GM21360 (cell line): ENCODE measurements around the gene LRP1.

ENCODE experiments used
- ATAC-seq: cut with Tn5 transposase; IDR thresholded peaks from one replicate; pipeline ENCODE4 v1.9.1; 2021; ENCODE audit warnings: mild to moderate bottlenecking, moderate library complexity; ENCODE audit not compliant: unreplicated experiment

Gene LRP1

GRCh38 chr12:57127726-57128518 is at the start of gene LRP1:
TSS of gene LRP1 (plus strand) at chr12:57128483. CDS start at chr12:57128965, 482 bp downstream.
- ATAC-seq, result no peak

DNA sequence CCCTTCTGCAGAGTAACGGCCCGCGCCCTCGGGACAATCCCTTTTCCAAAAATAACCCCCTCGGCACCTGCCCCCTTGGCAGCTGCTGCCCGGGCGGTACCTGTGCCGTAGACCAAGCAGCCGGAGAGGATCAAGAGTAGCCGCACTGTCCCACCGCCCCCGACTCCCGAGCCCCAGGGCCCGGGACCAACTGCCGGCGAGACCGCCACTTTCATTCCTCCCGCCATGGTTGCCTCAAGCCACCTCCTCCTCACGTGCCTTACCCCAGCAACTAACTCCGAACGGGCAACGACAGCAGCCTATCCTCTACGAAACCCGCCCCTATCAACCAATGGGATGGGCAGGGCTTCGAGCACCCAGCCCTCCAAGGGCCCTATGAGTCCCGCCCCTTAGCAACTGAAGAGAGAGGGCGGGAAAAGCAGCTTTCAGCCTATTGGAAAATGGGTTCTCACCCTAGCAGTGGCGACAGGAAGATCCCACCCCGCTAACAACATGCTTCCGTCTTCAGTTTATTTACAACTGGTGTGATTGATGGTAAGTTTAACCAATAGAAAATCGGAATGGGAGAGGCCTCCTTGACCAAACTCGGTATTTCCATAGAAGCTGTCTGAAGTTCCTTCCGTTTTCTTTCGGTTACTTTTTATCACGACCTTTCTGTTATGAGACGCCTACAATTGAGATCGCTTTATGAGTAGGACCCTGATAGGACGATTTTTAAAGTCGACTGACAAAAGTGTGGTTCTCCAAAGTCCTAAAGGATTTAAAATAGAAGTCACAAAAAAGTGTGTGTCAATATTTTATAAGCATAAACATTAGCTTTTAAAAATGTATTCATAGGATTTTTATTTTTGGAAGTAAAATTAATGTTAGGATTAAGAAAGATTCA is 49.5 kb upstream of the LRP1 start, which contains the start of gene NEMP1:
NEMP1 (minus strand) TSS at position 273 of the 886 bp plus-strand sequence; CDS start at position 227, 46 bp downstream.
- peak; percentile 93 for ATAC-seq

DNA sequence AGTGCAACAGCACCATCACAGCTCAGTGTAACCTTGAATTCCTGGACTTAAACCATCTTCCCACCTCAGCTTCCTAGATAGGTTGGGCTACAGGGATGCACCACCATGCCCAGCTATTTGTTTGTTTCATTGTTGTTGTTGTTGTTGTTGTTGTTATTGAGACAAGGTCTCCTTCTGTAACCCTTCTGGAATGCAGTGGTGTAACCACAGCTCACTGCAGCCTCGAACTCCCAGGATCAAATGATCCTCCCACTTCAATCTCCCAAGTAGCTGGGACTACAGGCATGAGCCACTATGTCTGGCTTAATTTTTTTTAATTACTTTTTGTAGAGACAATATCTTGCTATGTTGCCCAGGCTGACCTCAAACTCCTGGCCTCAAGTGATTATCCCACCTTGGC is 48.5 kb upstream of the LRP1 start:
- no peak for ATAC-seq

DNA sequence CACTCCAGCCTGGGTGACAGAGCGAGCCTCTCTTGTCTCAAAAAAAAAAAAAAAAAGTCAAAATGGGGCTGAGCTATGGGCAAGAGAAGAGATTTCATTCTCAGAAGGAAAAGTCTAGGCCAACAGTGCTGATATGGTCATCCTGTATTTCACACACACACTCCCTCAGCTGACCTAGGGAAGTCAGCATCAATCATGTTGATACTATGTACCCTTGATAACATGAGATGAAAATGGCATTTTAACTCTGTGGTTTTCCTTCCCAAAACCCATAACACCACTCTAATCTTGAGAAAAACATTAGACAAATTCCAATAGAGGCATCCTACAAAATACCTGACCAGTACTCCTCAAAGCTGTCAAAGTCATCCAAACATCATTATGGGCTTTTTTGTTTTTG is 47.4 kb upstream of the LRP1 start:
- ATAC-seq, result no peak

DNA sequence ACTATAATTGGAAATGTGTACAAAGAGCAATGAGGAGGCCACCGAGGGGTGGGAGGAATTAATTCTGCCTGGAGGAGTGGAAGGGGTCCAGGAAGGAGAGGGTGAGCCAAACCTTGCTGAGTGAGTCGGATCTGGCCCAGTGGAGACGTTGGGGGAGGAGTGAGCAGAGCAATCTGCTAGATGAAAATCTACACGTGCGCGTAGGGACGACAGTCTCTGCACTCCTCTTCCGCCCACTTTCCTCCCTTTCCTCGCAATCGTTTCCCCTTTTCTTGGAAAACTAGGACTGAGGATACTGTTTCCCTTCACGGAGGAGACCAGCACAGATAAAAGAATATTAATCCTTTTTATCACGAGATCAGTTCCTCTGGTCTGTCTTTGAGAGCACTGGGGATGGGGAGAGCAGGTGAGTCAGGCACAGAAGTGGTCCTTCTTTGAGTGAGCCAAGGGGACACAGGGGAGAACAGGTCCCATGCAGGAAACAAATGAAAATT is 42.2 kb upstream of the LRP1 start:
- no peak for ATAC-seq

- no peak for ATAC-seq
Observed at GRCh38 chr12:57086493-57087009, 41.7 kb upstream of the LRP1 start.

- peak; percentile 36 for ATAC-seq
Observed at GRCh38 chr12:57087010-57087690, 41.1 kb upstream of the LRP1 start.

DNA sequence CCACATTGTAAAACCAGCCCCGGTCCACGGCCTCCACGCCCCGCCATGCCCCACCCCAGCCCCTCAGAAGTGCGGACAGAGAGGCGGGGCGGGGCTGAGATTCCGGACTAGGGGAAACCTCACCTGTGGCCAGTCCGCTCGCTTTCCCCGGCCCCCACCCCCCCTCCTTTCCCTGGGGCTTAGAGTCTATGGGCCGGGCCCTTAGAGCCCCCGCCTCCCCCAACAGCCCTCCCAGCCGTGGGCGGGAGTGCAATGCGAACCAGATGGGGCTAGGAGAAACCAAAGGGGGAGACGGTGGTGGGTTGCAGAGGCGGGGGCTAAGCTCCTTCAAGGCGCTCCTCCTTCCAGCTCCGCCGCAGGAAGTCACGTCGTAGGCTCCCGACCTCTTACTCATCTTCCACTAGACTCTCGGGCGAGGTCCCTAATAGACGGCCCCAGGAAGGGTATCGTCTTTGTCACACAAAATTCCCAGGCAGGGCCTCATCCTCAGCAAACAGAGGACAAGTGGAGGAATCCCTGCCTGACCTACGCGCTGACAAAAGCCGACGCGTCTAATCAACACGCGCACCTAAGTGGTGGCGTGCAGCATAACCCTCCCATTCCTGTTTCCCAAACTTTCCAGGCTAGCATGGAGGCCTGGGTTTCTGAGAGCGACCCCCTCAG is 40.5 kb upstream of the LRP1 start:
- peak; percentile 31 for ATAC-seq

DNA sequence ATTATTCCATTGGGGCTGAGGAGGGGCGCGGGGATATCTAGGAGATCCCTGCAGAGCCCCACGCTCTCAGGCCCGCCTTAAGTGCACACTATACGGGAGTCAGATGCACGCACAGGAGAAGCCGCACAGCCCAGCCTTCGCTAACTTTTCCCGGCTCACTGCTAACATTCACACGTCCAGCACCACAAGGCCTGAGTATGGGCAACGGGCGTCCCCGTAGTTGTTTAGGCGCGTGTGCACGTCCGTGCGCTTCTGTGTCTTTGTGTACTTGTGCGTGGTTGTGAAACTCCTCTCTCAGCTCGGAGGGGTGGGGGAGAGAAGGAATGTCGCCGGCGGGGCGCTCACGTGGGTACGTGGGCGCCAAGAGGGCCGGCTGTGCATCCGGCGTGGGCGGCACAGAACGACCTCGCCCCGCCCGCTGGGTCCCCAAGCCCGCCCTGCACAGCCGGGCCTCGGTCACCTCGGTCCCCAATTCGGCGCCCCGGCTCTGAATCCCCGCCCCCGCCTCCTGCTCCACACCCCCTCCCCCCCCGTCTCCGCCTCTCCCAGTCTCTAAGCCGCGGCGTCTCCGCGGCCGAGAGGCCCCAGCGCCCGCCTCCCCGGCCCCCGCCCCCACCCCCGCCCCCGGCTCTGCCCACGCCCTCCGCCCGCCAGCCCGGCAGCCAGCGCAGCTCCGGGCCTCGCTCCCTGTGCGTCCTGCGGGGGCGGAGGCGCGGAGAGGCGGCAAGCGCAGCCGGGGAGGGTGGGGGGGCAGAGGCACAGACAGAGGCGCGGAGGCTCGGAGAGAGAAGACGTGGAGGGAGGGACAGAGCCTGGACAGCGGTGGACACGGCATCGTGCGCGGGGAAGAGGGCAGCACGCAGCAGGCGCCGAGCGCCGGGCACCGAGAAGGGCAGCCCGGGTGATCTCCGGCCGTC is 39.7 kb upstream of the LRP1 start, which contains the start of gene NAB2:
NAB2 (plus strand) TSS at position 761 of the 917 bp plus-strand sequence. CDS start 158 bp downstream, outside the sequence.
- ATAC-seq, result peak; percentile 36

- no peak for ATAC-seq
Observed at GRCh38 chr12:57089271-57090245, 38.7 kb upstream of the LRP1 start.

DNA sequence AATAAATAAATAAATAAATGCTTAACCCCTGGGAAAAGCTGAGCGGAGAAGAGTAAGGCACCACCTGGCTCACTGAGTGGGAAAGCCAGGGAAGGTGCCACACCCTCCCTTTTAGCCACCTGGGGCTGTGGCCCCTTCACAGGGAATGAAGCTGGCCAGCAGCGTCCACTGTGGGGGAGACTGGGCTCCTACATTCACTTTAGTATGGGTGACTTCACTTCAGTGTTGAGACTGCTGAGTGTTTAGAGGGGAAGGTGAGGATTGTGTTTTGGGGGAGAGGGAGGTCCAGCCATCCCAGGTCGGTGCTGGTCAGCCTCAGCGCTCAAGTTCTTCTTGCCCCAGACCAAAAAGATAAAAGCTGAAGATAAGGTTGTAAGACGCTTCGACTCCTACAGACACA is 37.8 kb upstream of the LRP1 start:
- no peak for ATAC-seq

DNA sequence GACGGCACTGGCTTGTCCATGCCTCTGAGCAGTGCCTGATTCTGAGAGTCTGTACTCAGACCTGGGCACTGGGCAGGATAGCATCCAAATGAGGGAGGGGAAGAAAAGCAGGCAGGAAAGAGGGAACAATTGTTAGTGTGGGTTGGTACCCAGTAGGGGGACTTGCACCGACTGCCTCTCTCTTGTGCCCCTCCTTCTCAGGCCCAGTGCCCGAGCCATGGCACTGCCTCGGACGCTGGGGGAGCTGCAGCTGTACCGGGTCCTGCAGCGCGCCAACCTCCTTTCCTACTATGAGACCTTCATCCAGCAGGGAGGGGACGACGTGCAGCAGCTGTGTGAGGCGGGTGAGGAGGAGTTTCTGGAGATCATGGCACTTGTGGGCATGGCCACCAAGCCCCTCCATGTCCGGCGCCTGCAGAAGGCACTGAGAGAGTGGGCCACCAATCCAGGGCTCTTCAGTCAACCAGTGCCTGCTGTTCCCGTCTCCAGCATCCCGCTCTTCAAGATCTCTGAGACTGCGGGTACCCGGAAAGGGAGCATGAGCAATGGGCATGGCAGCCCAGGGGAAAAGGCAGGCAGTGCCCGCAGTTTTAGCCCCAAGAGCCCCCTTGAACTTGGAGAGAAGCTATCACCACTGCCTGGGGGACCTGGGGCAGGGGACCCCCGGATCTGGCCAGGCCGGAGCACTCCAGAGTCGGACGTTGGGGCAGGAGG is 37.2 kb upstream of the LRP1 start:
- ATAC-seq, result no peak

DNA sequence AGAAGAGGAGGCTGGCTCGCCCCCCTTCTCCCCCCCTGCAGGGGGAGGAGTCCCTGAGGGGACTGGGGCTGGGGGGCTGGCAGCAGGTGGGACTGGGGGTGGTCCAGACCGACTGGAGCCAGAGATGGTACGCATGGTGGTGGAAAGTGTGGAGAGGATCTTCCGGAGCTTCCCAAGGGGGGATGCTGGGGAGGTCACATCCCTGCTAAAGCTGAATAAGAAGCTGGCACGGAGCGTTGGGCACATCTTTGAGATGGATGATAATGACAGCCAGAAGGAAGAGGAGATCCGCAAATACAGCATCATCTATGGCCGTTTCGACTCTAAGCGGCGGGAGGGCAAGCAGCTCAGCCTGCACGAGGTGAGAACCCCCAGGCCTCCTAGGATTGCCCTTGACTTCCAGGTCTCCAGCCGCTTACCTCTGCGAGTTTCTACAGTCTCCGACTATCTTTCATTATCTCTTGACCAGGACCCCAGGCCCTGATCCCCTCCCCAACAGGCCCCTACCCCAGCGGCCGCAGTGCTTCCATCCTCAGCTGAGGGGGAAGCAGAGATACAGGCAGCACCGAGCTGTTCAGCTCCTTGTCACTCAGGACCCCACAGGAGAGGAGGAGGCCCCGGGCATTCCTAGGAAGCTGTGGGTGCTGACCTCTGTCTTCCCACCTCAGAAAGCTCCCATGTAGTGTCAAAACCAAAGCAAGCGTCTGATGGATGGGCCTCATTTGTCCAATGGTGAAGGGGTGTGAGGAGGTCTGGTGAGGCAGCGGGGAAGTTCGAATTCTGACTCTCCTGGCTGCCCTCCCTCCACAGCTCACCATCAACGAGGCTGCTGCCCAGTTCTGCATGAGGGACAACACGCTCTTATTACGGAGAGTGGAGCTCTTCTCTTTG is 36.4 kb upstream of the LRP1 start:
- no peak for ATAC-seq

GRCh38 chr12:57092529-57092862 is 35.8 kb upstream of the LRP1 start:
- no peak for ATAC-seq

DNA sequence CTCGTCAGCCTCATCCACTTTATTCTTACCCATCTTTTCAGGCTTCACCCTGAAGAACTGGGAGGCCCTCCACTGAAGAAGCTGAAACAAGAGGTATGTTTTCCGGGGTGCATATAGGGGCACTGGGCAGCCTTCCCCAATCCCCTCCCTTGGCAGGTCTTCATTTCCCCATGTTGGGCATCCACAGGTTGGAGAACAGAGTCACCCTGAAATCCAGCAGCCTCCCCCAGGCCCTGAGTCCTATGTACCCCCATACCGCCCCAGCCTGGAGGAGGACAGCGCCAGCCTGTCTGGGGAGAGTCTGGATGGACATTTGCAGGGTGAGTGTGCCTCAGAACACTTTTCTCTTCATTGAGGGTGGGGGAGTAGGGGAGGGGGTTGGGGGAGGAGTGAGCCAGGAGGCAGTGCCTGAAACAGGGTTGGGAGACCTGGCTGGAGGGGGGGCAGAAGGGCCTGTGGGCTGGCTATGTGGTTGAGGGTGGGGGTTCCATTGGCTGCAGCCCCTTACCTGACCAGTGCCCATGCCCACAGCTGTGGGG is 35.3 kb upstream of the LRP1 start:
- no peak for ATAC-seq
